ENCODE data around the gene MANF. TPM values are rescaled to one million over a fixed set of nuclear protein-coding genes. Genes with fewer than 3 reads are reported as not detected.

Gene MANF
- 172 and 262 TPM in 2 replicates for total RNA-seq

GRCh38 chr3:51384726-51385473 is at the start of gene MANF:
Gene MANF, plus strand, starts transcription at chr3:51385291. Its CDS starts 52 bp downstream, at chr3:51385343.

GRCh38 chr3:51391075-51391565 is 6.0 kb downstream of the MANF start, which contains the start of gene RBM15B:
Gene RBM15B, plus strand, starts transcription at chr3:51391285. Its CDS starts 115 bp downstream, at chr3:51391400.

Other genes starting within 250 kb of the MANF start
- gene RBM15B, start 6.0 kb downstream of the MANF start, total RNA-seq = 24.3 and 29.1 TPM in 2 replicates
- gene DCAF1, start 114.7 kb downstream of the MANF start, total RNA-seq = 11.6 and 13.0 TPM in 2 replicates
- 7.8 and 11.0 TPM in 2 replicates for gene RAD54L2, start 153.4 kb downstream of the MANF start, total RNA-seq

Data from airway epithelial cell (primary cell).